GM18861 (cell line): ENCODE data around the gene OR52D1.

Experiments used
- ATAC-seq: cut with Tn5 transposase; IDR thresholded peaks from one replicate; pipeline ENCODE4 v1.9.1; 2021; ENCODE audit not compliant: unreplicated experiment

The OR52D1 gene

GRCh38 chr11:5488385-5488784, at the start of gene OR52D1:
Gene OR52D1 (plus strand): TSS chr11:5488685. CDS start chr11:5488707, 22 bp downstream.
- ATAC-seq: no peak

- ATAC-seq: no peak
Observed at GRCh38 chr11:5441414-5441813, 47.1 kb upstream of the OR52D1 start, which contains the start of gene OR51I1. Gene OR51I1 (minus strand): TSS chr11:5441514. CDS start chr11:5441514, 0 bp downstream.

GRCh38 chr11:5443835-5444393, 44.6 kb upstream of the OR52D1 start:
- ATAC-seq: no peak

GRCh38 chr11:5449023-5449422, 39.5 kb upstream of the OR52D1 start, which contains the start of gene OR51I2:
Gene OR51I2 (plus strand): TSS chr11:5449323. CDS start chr11:5453489, 4,166 bp downstream.
- ATAC-seq: no peak

GRCh38 chr11:5449432-5449831, 39.1 kb upstream of the OR52D1 start:
- ATAC-seq: no peak

GRCh38 chr11:5460983-5461621, 27.4 kb upstream of the OR52D1 start:
- ATAC-seq: no peak

GRCh38 chr11:5467527-5467926, 21.0 kb upstream of the OR52D1 start:
- no peak for ATAC-seq

GRCh38 chr11:5473921-5474320, 14.6 kb upstream of the OR52D1 start:
- no peak for ATAC-seq

GRCh38 chr11:5476186-5476819, 12.2 kb upstream of the OR52D1 start:
- ATAC-seq: peak; percentile 93

- ATAC-seq: no peak
Observed at GRCh38 chr11:5486003-5486402, 2.5 kb upstream of the OR52D1 start.

- ATAC-seq: no peak
Observed at GRCh38 chr11:5486421-5486820, 2.1 kb upstream of the OR52D1 start.

GRCh38 chr11:5488798-5489399, 414 bp downstream of the OR52D1 start:
- ATAC-seq: no peak

- ATAC-seq: no peak
Observed at GRCh38 chr11:5489576-5490357, 1.3 kb downstream of the OR52D1 start.

GRCh38 chr11:5499671-5500070, 11.2 kb downstream of the OR52D1 start:
- no peak for ATAC-seq

GRCh38 chr11:5500393-5500801, 11.9 kb downstream of the OR52D1 start:
- ATAC-seq: no peak

GRCh38 chr11:5504403-5504921, 16.0 kb downstream of the OR52D1 start:
- ATAC-seq: no peak

GRCh38 chr11:5505363-5506048, 17.0 kb downstream of the OR52D1 start:
- no peak for ATAC-seq

- ATAC-seq: no peak
Observed at GRCh38 chr11:5507177-5507932, 18.9 kb downstream of the OR52D1 start.

GRCh38 chr11:5507933-5508305, 19.4 kb downstream of the OR52D1 start:
- no peak for ATAC-seq

- no peak for ATAC-seq
Observed at GRCh38 chr11:5508605-5509004, 20.1 kb downstream of the OR52D1 start.
